Esophagus muscularis mucosa (tissue), 3 donors: ENCODE results near the gene DYNC1LI1.

Source experiments
- CTCF ChIP-seq, 3 experiments: fragments of 200-600 bp in 2 of 3; fragments of 450-650 bp in 1 of 3; sonication (generic) in 2 of 3; IDR thresholded peaks; one replicate each; pipeline ENCODE4 v1.5.1; 2017 to 2019; ENCODE audit warnings: antibody characterized with exemption in 3 of 3, mild to moderate bottlenecking in 2 of 3, moderate library complexity in 1 of 3
- POLR2A ChIP-seq: fragments of 450-650 bp; IDR thresholded peaks from one replicate; pipeline ENCODE4 v1.6.1; 2017; ENCODE audit warnings: antibody characterized with exemption, moderate library complexity, mild to moderate bottlenecking, low read depth

GRCh38 chr3:32532434-32532833 lies 38.2 kb downstream of the DYNC1LI1 start:
- TF ChIP-seq CTCF (IDR thresholded peaks at IDR 0.05) (no peak), POLR2A (no peak)
